Progenitor cell of endocrine pancreas (in vitro differentiated cells): ENCODE results near the gene VPS35L. TPM values are rescaled to one million over a fixed set of nuclear protein-coding genes. Genes with fewer than 3 reads are reported as not detected.

Experiments
- DNase-seq: peaks from one replicate; pipeline ENCODE4 v3.0.0; 2021; ENCODE audit warnings: low spot score; ENCODE audit not compliant: unreplicated experiment
- H3K27ac Mint-ChIP-seq: 2 replicates; pipeline ENCODE4 v1.8.0; 2021; ENCODE audit warnings: mild to moderate bottlenecking, moderate library complexity, mixed read lengths
- H3K27me3 Mint-ChIP-seq: 2 replicates; pipeline ENCODE4 v1.8.0; 2021; ENCODE audit warnings: mixed read lengths
- H3K36me3 Mint-ChIP-seq: 2 replicates; pipeline ENCODE4 v1.8.0; 2022; ENCODE audit warnings: mixed read lengths; ENCODE audit not compliant: insufficient read depth
- H3K4me1 Mint-ChIP-seq: 2 replicates; pipeline ENCODE4 v1.8.0; 2021; ENCODE audit warnings: low read depth, mixed read lengths
- H3K4me3 Mint-ChIP-seq: 2 replicates; pipeline ENCODE4 v1.8.0; 2021; ENCODE audit warnings: low read depth, mild to moderate bottlenecking, moderate library complexity, mixed read lengths
- H3K9me3 Mint-ChIP-seq: 2 replicates; pipeline ENCODE4 v1.8.0; 2021; ENCODE audit warnings: low read depth, mixed read lengths
- total RNA-seq: library from RNA; stranded (reverse); gene quantifications from 2 replicates; pipeline ENCODE4 v1.2.1, GENCODE V29; 2021
- TF ChIP-seq, protein P1 (sequence below): fragments of 200-600 bp; sonication (generic); IDR thresholded peaks from one replicate; pipeline ENCODE4 v1.5.0; 2021; ENCODE audit warnings: antibody characterized with exemption, mild to moderate bottlenecking; ENCODE audit not compliant: unreplicated experiment

The VPS35L gene
- total RNA-seq, 1 donor from 2014 or later, result 88.4 TPM

DNA sequence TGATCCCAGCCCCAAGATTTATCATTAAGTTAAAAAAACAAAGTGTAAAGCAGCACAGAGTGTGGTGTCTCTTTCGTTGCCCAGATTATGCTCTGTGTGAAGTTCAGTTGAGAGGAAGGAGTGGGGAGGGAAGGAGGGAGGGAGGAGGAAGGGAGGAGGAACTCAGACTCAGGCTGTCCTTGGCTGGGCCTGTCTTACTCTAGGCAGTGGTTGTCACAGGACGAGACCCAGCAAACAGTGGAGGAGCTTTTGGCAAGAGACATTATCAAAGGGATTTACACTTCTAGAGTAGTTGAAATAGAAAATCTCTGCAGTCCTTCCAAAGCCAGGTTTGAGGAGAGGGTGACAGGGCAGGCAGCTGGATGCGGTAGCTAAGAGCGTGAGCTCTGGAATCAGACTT is 134.7 kb downstream of the VPS35L start:
- Mint-ChIP-seq H3K4me1 (no peaks in the 10 kb centered on the region), H3K27ac (peak overlapping the region; percentile 16), H3K4me3 (no peak overlapping the region), H3K9me3 (peaks cover under 1% of the 10 kb centered on the region), H3K36me3 (peaks cover 26% of the 10 kb centered on the region), H3K27me3 (no peaks in the 10 kb centered on the region)
- no peak for DNase-seq
- TF ChIP-seq, protein P1, sequence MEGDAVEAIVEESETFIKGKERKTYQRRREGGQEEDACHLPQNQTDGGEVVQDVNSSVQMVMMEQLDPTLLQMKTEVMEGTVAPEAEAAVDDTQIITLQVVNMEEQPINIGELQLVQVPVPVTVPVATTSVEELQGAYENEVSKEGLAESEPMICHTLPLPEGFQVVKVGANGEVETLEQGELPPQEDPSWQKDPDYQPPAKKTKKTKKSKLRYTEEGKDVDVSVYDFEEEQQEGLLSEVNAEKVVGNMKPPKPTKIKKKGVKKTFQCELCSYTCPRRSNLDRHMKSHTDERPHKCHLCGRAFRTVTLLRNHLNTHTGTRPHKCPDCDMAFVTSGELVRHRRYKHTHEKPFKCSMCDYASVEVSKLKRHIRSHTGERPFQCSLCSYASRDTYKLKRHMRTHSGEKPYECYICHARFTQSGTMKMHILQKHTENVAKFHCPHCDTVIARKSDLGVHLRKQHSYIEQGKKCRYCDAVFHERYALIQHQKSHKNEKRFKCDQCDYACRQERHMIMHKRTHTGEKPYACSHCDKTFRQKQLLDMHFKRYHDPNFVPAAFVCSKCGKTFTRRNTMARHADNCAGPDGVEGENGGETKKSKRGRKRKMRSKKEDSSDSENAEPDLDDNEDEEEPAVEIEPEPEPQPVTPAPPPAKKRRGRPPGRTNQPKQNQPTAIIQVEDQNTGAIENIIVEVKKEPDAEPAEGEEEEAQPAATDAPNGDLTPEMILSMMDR, result no peak

DNA sequence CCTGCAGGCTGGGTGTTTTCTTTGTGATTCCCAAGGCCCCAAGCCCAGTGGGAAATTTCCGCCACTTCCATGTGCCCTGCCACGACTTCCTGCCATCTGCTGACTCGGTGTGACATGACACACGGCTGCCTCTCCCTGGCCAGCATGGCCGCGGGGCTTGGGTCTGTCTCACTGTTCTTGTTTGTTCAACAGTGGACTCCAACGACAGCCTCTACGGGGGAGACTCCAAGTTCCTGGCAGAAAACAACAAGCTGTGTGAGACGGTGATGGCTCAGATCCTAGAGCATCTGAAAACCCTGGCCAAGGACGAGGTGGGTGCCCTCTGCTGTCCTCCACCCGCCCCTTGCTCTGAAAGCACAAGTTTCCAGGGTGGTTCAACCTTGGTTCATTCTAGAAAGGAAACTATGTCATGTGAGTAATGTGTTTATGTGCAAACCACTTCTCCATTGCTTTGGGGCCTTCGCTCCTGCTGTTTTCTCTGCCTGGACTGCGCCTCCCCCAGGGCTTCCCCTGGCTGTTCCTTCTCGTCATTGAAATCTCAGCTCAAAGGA is 135.7 kb downstream of the VPS35L start:
- Mint-ChIP-seq H3K4me1 (no peaks in the 10 kb centered on the region), H3K27ac (no peak overlapping the region), H3K27me3 (no peaks in the 10 kb centered on the region), H3K36me3 (peaks cover 20% of the 10 kb centered on the region), H3K4me3 (no peak overlapping the region), H3K9me3 (no peaks in the 10 kb centered on the region)
- TF ChIP-seq, protein P1, result no peak
- DNase-seq, result no peak

DNA sequence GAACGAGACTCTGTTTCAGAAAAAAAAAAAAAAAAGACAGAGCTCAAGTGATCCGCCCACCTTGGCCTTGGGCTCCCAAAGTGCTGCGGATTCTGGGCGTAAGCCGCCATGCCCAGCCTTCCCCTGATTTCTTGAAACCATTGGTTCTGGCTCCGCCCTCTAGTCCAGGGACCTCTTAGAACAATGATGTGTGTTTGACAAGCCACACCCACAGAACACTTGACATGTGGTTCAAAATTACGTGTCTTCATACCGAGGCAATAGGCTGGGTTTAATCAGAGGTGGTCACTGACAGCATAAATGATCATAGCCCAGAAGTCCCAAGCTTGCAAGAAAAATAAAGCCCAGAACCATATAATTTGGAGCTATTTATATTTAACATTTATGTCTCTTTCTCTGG is 139.5 kb downstream of the VPS35L start:
- TF ChIP-seq, protein P1, result no peak
- H3K27ac Mint-ChIP-seq, result no peak overlapping the region
- no peak for DNase-seq

DNA sequence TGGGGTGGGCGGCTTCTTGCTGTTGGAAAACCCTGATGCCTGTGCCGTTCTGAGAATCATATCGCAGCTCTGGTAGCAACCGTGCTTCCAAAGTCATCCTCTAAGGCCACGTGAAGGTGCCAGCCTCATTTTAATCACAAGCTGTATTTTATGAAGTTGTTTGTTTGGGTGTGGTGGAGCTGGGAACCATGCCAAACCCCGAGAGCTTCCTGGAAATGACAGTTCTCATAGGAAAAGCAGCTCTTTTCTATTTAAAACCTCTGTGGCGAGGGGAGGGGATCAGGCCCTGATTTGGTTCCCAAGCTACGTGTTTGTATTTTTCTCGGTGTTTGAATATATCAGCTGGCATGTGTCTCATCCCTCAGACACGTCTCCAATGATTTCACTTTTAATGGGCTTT is 140.8 kb downstream of the VPS35L start:
- H3K4me3 Mint-ChIP-seq, result no peak overlapping the region
- DNase-seq, result no peak
- H3K27me3 Mint-ChIP-seq, result no peaks in the 10 kb centered on the region
- H3K36me3 Mint-ChIP-seq, result peaks cover 28% of the 10 kb centered on the region
- H3K27ac Mint-ChIP-seq, result no peak overlapping the region
- H3K4me1 Mint-ChIP-seq, result peaks cover 5% of the 10 kb centered on the region
- H3K9me3 Mint-ChIP-seq, result no peaks in the 10 kb centered on the region
- TF ChIP-seq, protein P1, result no peak

More for the DNA sequence above, 139.5 kb downstream of the VPS35L start:
- H3K36me3 Mint-ChIP-seq, result peaks cover 23% of the 10 kb centered on the region
- H3K9me3 Mint-ChIP-seq, result no peaks in the 10 kb centered on the region
- no peaks in the 10 kb centered on the region for H3K4me1 Mint-ChIP-seq
- H3K27me3 Mint-ChIP-seq, result no peaks in the 10 kb centered on the region
- no peak overlapping the region for H3K4me3 Mint-ChIP-seq

DNA sequence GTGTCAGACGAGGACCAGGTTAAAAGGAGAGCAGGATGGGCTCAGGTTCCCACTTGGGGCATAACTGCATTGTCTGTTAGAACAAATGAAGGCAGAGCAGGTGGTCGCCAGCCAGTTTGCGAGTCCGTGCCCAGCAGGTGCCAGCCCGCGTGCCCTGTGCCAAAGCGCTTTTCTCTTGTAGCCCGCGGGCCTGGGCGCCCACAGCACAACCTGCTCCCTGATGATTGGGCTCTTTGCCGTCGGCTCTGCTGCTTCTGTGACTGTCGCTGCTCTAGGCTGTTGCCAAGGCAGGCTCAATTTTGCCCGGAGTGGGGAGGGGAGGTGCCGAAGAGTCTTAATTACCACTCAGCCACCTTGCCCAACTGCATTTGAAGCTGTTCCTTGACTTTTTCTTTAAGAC is 141.5 kb downstream of the VPS35L start:
- Mint-ChIP-seq H3K27ac (no peak overlapping the region), H3K27me3 (no peaks in the 10 kb centered on the region), H3K4me1 (peaks cover 5% of the 10 kb centered on the region), H3K36me3 (peaks cover 29% of the 10 kb centered on the region), H3K4me3 (no peak overlapping the region), H3K9me3 (no peaks in the 10 kb centered on the region)
- TF ChIP-seq, protein P1, result no peak
- no peak for DNase-seq
